ENCODE data around the gene STK32B. TPM values are rescaled to one million over a fixed set of nuclear protein-coding genes. Genes with fewer than 3 reads are reported as not detected.

Gene STK32B
- total RNA-seq, 1 experiment from 2014 or later = 11.6 TPM

DNA sequence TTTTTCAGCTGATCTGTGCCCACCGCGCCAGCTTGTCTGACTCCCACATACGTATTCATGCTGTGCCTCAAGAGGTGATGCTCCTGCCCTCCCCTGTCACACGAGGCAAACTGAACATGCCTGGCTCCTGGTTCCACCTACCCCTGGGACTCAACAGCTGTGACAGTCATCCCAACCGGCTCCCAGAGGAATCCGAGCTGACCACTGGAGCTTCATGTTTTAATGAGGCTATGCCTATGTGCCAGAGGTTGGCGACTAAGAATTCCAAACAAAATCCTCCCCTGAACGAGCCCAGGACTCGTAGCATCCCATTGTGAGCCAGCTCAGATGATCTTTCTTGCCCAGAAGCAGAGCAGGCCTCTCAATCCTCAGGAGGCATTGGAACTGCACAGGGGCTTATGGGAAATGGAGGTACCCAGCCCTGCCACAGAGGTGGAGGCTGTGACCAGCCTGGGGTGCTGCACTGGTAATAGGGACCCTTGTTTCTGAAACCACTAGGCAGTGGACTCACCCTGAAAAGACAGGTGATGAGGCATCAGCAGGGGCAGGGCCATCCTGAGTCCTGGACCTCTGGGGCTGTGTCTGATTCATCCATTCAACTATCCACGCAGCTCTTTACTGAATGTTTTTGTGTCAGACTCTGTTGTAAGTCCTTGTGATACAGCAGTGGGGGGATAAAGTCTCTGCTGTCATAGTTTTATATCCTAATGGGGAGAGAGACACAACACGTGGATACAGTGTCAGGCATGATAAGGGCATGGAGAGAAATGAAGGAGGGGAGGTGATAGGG, 332.1 kb downstream of the STK32B start:
- Histone ChIP-seq H3K27ac (ENCODE audit: low read length) (no peak overlapping the region), H3K9me3 (ENCODE audit: control insufficient read depth, insufficient read depth, low read depth, low read length) (no peaks in the 10 kb centered on the region), H3K27me3 (ENCODE audit: control insufficient read depth, insufficient read depth, low read length) (no peaks in the 10 kb centered on the region), H3K4me1 (ENCODE audit: control insufficient read depth, insufficient read depth, low read length) (no peaks in the 10 kb centered on the region), H3K36me3 (ENCODE audit: control insufficient read depth, insufficient read depth, low read length) (no peaks in the 10 kb centered on the region), H3K4me3 (ENCODE audit: low read depth in 2 of 2, low read length in 2 of 2) (no peak overlapping the region)
- BruUV-seq (replicated peaks) = no TSS peak
- ChIA-PET POLR2A (no interaction called here), CTCF (no interaction called here)
- intact Hi-C loops (cut with micrococcal nuclease; ENCODE audit: unreplicated experiment) (no loop called here), in situ Hi-C loops (cut with HindIII; ENCODE audit: low pct_unique_long_range_greater_than_20kb, low sequenced_read_pairs) (no loop called here)
- ATAC-seq (no peak), DNase-seq (ENCODE audit: low read depth, low spot score) (no peak)
- TF ChIP-seq, protein P1, sequence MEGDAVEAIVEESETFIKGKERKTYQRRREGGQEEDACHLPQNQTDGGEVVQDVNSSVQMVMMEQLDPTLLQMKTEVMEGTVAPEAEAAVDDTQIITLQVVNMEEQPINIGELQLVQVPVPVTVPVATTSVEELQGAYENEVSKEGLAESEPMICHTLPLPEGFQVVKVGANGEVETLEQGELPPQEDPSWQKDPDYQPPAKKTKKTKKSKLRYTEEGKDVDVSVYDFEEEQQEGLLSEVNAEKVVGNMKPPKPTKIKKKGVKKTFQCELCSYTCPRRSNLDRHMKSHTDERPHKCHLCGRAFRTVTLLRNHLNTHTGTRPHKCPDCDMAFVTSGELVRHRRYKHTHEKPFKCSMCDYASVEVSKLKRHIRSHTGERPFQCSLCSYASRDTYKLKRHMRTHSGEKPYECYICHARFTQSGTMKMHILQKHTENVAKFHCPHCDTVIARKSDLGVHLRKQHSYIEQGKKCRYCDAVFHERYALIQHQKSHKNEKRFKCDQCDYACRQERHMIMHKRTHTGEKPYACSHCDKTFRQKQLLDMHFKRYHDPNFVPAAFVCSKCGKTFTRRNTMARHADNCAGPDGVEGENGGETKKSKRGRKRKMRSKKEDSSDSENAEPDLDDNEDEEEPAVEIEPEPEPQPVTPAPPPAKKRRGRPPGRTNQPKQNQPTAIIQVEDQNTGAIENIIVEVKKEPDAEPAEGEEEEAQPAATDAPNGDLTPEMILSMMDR (IDR thresholded peaks at IDR 0.05) = no peak
- TF ChIP-seq SIN3A (IDR thresholded peaks at IDR 0.05; ENCODE audit: borderline replicate concordance, insufficient read depth, low read depth, low read length) (no peak), TCF7L2 (IDR thresholded peaks at IDR 0.05; ENCODE audit: low read depth, low read length) (no peak), POLR2AphosphoS5 (IDR thresholded peaks at IDR 0.05; ENCODE audit: low read depth, low read length) (no peak)
- TF ChIP-seq, protein P2, sequence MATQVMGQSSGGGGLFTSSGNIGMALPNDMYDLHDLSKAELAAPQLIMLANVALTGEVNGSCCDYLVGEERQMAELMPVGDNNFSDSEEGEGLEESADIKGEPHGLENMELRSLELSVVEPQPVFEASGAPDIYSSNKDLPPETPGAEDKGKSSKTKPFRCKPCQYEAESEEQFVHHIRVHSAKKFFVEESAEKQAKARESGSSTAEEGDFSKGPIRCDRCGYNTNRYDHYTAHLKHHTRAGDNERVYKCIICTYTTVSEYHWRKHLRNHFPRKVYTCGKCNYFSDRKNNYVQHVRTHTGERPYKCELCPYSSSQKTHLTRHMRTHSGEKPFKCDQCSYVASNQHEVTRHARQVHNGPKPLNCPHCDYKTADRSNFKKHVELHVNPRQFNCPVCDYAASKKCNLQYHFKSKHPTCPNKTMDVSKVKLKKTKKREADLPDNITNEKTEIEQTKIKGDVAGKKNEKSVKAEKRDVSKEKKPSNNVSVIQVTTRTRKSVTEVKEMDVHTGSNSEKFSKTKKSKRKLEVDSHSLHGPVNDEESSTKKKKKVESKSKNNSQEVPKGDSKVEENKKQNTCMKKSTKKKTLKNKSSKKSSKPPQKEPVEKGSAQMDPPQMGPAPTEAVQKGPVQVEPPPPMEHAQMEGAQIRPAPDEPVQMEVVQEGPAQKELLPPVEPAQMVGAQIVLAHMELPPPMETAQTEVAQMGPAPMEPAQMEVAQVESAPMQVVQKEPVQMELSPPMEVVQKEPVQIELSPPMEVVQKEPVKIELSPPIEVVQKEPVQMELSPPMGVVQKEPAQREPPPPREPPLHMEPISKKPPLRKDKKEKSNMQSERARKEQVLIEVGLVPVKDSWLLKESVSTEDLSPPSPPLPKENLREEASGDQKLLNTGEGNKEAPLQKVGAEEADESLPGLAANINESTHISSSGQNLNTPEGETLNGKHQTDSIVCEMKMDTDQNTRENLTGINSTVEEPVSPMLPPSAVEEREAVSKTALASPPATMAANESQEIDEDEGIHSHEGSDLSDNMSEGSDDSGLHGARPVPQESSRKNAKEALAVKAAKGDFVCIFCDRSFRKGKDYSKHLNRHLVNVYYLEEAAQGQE (IDR thresholded peaks at IDR 0.05; ENCODE audit: insufficient read depth in 1 of 2, low read depth in 2 of 2, low read length in 1 of 2) = no peak

DNA sequence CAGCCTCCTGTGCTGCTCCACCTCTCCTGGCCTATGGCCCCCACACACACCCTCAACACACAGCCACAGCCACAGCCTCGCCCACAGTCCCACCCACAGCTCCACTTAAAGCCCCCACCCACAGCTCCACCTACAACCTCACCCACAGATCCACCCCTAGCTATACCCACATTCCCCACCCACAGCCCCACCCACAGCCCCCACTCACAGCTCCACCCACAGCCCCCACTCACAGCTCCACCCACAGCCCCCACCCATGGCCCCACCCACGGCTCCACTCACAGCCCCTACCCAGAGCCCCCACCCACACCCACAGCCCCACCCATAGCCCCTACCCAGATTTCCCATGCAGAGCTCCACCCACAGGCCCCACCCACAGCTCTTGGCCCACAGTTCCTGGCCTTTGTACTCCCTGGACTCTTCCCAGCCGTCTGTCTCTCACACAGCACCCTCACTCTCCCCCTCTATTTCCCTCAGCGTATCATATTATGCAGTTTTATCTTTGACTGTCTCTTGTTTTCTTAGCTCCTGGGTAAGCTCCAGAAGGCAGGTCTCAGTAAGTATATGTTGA, 334.5 kb downstream of the STK32B start:
- Histone ChIP-seq H3K9me3 (ENCODE audit: control insufficient read depth, insufficient read depth, low read depth, low read length) (no peaks in the 10 kb centered on the region), H3K27me3 (ENCODE audit: control insufficient read depth, insufficient read depth, low read length) (no peaks in the 10 kb centered on the region), H3K36me3 (ENCODE audit: control insufficient read depth, insufficient read depth, low read length) (no peaks in the 10 kb centered on the region), H3K27ac (ENCODE audit: low read length) (no peak overlapping the region), H3K4me3 (ENCODE audit: low read depth in 2 of 2, low read length in 2 of 2) (no peak overlapping the region), H3K4me1 (ENCODE audit: control insufficient read depth, insufficient read depth, low read length) (no peaks in the 10 kb centered on the region)
- intact Hi-C loops (cut with micrococcal nuclease; ENCODE audit: unreplicated experiment) (no loop called here), in situ Hi-C loops (cut with HindIII; ENCODE audit: low pct_unique_long_range_greater_than_20kb, low sequenced_read_pairs) (no loop called here)
- DNase-seq (ENCODE audit: low read depth, low spot score) (no peak), ATAC-seq (no peak)
- POLR2A ChIA-PET = no interaction called here
- no TSS peak for BruUV-seq (replicated peaks)
- CTCF ChIA-PET = interaction anchor here (0.7 kb wide), 1 partner anchor 407 kb away, joined by 5 read pairs; no protein-coding TSS in a partner anchor
- no peak for TF ChIP-seq SIN3A (IDR thresholded peaks at IDR 0.05; ENCODE audit: borderline replicate concordance, insufficient read depth, low read depth, low read length)
- TF ChIP-seq POLR2AphosphoS5 (IDR thresholded peaks at IDR 0.05; ENCODE audit: low read depth, low read length) = no peak
- no peak for TF ChIP-seq TCF7L2 (IDR thresholded peaks at IDR 0.05; ENCODE audit: low read depth, low read length)
- TF ChIP-seq, protein P2 (IDR thresholded peaks at IDR 0.05; ENCODE audit: insufficient read depth in 1 of 2, low read depth in 2 of 2, low read length in 1 of 2) = no peak
- TF ChIP-seq, protein P1 (IDR thresholded peaks at IDR 0.05) = no peak

Measured in Panc1 (cell line).